CMK (cell line): Measurements from ENCODE around the gene PRKCE.

Experiments
- DNase-seq: peaks from one replicate; pipeline ENCODE4 v3.0.0-alpha.2; 2010; ENCODE audit warnings: low read depth

The PRKCE gene

GRCh38 chr2:46146866-46147502 lies 495.5 kb downstream of the PRKCE start:
- no peak for DNase-seq

GRCh38 chr2:46147626-46148368 lies 496.3 kb downstream of the PRKCE start:
- DNase-seq, result no peak

GRCh38 chr2:46148369-46148736 lies 496.9 kb downstream of the PRKCE start:
- no peak for DNase-seq

DNA sequence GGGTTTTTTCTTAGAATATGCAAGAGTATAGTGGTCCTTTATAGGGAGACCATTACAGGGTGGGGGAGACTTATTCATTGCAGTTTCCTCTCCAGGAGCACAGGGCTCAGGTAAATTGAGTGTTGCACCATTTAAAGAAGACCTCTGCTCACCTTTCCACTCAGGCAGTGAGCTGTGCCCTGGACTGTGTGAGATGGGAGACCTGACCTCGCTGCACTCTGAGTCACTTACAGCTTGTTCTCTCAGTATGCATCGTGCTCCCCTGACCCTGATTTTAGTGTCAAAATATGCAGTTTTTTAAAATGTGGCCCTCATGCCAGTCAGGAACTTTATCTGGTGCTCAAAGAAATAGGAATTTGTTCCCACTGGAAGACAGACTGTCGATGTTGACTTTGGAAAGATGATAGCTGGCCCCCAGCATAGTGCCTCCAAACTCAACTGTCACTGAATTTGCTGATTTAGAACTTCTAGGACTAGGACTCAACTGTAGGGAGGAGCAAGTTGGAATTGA lies 499.0 kb downstream of the PRKCE start:
- no peak for DNase-seq

GRCh38 chr2:46151577-46151976 lies 500.1 kb downstream of the PRKCE start:
- DNase-seq, result no peak

- DNase-seq, result no peak
These were observed 502.7 kb downstream of the PRKCE start for GRCh38 chr2:46153996-46154753.

DNA sequence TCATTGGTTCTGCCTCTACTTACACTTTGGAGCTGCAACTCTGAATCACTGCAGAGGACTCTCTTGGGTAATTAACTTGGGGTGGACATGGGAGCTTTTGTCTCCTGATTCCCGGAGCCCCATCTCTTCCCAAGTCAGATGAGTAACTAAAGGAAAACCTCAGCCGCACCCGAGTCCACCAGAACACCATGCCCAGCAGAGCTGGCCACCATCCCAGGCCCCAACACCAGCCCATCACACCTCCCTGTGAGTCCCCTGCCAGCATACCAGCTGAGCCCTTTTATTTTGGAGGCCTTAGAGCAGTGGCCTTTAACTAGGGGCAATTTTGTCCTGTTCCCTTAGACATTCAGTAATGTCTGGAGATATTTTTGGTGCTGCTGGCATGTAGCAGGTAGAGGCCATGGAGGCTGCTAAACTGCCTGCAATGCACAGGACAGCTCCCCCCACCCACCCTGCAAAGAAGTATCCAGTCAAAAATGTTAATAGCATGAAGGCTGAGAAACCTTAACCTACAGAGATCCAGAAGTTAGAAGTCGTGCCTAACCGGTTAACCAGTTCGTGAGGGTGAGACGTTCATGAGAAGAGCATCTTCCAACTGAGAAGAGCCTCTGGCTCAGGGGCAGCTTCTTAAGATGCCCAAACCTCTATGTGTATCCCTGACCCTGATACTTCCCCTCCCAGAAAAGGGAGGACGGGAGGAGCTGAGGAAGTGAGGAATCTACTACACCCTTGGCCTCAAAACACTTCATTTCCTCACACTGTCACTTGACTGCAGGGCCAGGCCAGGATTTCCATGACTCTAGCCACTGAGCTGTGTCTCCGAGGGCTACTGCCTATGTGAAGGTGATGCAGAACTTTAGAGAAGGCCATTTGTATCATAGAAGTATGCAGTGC lies 505.8 kb downstream of the PRKCE start:
- DNase-seq, result no peak

DNA sequence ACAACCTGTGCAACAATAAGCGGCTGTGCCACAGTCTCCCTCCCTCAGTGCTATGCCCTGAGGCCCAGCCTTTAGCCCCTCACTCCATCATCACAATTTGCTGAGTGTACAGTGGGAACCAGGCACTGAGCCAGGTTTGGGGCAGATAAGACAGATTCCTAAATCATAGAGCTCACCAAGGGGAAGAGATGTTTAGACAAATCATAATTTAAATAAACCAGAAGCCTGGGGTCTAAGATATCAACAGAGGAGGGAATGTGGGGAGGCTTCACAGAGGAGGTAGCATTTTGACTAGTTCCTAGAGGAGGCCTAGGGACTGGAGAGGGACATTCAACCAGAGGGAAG lies 506.5 kb downstream of the PRKCE start:
- DNase-seq, result no peak

GRCh38 chr2:46158661-46159060 lies 507.2 kb downstream of the PRKCE start:
- DNase-seq, result no peak

DNA sequence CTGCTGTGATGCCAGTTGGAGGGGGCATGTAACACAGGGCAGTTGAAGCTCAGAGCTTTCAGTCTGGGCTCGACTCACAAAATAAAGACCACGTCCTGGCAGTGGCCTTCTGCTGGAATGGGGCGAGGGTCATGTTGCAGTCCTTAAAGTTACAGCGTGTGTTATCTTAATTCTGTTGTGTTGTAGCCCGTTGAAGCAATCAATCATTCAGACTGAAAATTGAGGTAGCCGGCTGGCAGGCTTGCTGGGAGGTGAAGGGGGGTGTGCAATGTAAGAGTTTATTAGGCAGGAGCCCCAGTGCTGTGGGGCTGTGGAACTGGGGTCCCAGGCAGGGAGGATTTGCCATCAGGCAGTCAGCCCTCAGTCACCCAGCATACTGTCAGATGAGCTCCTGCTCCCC lies 508.9 kb downstream of the PRKCE start:
- DNase-seq, result no peak

DNA sequence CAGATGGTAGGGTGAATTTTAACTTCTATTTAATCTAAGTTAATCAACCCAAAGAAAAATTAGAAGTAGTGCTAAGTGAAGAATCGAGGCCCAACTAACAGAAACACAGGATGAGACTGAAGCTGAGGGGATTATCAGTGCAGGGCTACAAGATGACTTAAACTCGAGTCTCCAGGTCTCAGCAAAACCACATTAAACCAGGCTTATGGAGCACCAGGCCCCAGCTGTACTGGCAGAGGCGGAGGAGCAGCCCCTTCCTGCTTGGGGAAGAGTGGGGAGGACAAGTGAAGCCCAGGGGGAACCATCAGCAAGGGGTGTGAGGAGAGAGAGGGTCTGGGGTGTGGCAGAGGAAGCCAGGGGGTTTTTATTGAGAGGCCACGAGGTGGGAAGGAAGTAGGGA lies 509.8 kb downstream of the PRKCE start:
- no peak for DNase-seq

- no peak for DNase-seq
These were observed 510.4 kb downstream of the PRKCE start for GRCh38 chr2:46161911-46162310.

DNA sequence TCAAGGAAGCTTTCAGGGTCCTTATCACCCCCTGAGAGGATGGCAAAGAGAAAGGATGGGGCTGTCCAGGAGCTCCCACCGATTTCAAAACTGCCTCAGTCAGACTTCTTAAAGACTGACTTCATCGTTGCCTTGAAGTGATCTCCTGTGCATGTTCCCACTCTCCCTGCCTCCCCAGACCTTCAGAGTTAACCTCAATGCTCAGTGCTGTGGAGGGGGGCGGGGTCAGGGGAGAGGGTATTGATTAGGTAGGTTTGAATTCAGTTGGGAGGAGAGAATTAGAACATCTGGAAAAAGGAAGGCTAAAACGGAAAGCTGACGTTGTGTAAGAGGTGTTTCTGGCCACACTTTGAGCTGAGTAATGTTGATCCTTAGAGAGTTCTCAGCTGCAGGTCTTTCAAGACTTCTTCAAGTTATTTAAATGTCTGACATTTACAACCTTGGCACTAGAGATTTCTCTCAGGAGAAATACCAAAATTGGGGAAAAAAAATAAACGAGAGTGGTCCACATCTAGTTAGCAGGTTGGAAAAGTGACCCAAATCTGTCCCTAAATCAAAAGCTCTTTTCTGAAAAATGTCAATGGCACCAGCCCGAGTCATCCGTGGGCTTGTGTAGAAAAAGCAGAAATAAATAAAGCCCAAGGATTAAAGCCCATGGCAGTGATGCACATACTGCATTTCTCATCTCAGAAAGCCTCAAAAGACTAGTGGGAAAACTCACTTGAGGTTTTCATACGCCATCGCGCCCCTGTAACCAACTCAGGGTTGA lies 511.0 kb downstream of the PRKCE start:
- no peak for DNase-seq

GRCh38 chr2:46163098-46163430 lies 511.6 kb downstream of the PRKCE start:
- DNase-seq, result no peak

GRCh38 chr2:46163804-46164528 lies 512.5 kb downstream of the PRKCE start:
- no peak for DNase-seq

DNA sequence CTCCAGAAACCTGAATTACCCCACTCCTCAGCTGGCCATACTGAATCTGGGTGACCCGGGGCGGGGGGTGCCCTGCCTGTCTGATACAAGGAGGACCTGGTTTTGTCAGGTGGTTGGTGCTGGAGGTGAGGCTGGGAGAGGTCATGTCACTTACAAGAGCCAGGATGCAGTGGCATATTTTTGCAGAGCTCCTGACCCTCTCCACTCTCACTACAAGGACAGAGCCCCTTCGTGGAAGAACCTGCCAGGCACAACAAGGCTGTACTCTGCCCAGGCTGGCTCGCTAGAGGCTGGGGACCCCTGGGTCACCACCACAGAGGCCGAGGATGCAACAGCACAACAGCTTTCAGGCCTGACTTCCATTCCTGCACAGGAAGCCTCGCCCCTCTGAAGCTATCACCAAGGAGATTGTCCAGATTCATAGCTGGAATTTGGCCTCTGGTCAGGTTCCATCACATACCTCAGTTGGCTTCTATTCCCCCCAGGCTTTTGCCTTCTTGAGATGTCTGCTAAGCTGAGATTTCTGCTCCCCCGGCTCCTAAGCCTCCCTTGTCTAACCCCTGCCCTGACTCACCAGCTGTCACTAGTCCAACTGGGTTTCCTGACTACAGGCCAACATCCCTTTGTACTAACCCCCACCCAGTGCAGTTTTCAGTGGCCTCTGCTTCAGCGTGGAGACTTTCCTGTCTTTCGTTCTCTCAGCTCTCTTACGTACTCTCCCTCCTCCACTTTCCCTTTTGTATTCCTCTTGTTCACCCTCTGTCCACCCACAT lies 513.2 kb downstream of the PRKCE start:
- DNase-seq, result no peak

GRCh38 chr2:46165916-46166315 lies 514.4 kb downstream of the PRKCE start:
- no peak for DNase-seq

- DNase-seq, result no peak
These were observed 515.9 kb downstream of the PRKCE start for GRCh38 chr2:46167406-46167805.

DNA sequence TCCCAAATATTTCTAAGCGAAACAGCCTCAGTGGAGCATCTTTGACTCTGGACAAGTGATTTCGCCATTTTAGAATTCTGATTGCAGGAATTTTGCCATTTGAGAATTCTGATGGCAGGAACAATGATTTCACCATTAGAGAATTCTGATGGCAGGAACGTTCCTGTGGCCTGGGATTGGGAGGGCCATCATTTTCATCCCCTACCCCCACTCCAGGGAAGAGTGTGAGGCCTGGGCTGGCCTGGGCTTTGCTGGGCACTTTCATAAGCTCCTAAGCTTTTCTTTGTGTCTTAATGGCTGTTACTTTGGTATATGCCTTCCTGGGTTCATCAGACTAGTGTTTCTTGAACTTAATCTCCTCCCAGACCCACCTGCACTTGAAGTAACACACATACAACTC lies 516.4 kb downstream of the PRKCE start:
- DNase-seq, result no peak

DNA sequence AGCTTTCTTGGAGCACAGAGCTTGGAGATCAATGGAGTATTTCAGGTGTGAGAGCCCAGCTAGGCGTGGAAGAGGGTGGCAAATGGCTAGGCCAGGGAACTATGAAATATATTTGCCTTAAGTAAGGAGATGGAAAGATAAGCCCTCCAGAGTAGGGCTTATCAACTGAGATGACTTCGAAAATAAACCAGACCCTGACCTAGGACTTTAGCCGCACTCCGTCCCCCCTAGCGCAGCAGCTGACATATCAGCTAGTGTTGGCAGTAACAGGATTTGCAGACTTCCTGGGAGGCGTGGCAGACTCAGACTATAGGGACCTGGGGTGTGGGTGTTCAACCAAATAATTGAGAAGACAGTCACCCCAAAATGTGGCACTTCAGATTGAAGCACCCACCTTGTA lies 518.0 kb downstream of the PRKCE start:
- DNase-seq, result no peak
